Stimulated activated CD4-positive, alpha-beta T cell treated with anti-CD3 and anti-CD28 coated beads, Interleukin-1b, Interleukin-23, amount 100 ng/mL, for 4 hours (primary cell): ENCODE measurements around the gene RRP8.

Source experiments
- DNase-seq, 2 donors: peaks; one replicate each; pipeline ENCODE4 v3.0.0-alpha.2; 2020; ENCODE audit warnings: low read depth in 2 of 2

RRP8 gene

GRCh38 chr11:6568191-6568918 is 35.1 kb downstream of the RRP8 start:
- no peak for DNase-seq

- no peak for DNase-seq
Observed at GRCh38 chr11:6567371-6567745, 36.1 kb downstream of the RRP8 start.

- no peak for DNase-seq
Observed at GRCh38 chr11:6566704-6567370, 36.6 kb downstream of the RRP8 start.

GRCh38 chr11:6565988-6566703 is 37.3 kb downstream of the RRP8 start:
- no peak for DNase-seq

GRCh38 chr11:6565325-6565724 is 38.1 kb downstream of the RRP8 start:
- DNase-seq = no peak

- no peak for DNase-seq
Observed at GRCh38 chr11:6563667-6564066, 39.7 kb downstream of the RRP8 start.

- DNase-seq = no peak
Observed at GRCh38 chr11:6563121-6563619, 40.2 kb downstream of the RRP8 start.

- no peak for DNase-seq
Observed at GRCh38 chr11:6561288-6561687, 42.1 kb downstream of the RRP8 start.

GRCh38 chr11:6559369-6559768 is 44.0 kb downstream of the RRP8 start:
- no peak for DNase-seq

- DNase-seq = no peak
Observed at GRCh38 chr11:6557761-6558674, 45.4 kb downstream of the RRP8 start.

GRCh38 chr11:6557063-6557462 is 46.4 kb downstream of the RRP8 start:
- no peak for DNase-seq

- no peak for DNase-seq
Observed at GRCh38 chr11:6556139-6556949, 47.1 kb downstream of the RRP8 start.

GRCh38 chr11:6554828-6555706 is 48.3 kb downstream of the RRP8 start:
- DNase-seq = no peak

- no peak for DNase-seq
Observed at GRCh38 chr11:6553634-6554033, 49.8 kb downstream of the RRP8 start.

- DNase-seq = no peak
Observed at GRCh38 chr11:6548641-6549040, 54.8 kb downstream of the RRP8 start.

- no peak for DNase-seq
Observed at GRCh38 chr11:6548121-6548520, 55.3 kb downstream of the RRP8 start.

GRCh38 chr11:6547177-6547576 is 56.2 kb downstream of the RRP8 start:
- no peak for DNase-seq

GRCh38 chr11:6546735-6547134 is 56.7 kb downstream of the RRP8 start:
- DNase-seq = no peak

- DNase-seq = no peak
Observed at GRCh38 chr11:6545917-6546605, 57.4 kb downstream of the RRP8 start.
